Activated CD8-positive, alpha-beta T cell treated with anti-CD3 and anti-CD28 coated beads for 36 hours (primary cell): ENCODE results near the gene LRRC45. TPM values are rescaled to one million over a fixed set of nuclear protein-coding genes. Genes with fewer than 3 reads are reported as not detected.

Experiments used
- ATAC-seq: fragments of 200-7000 bp; cut with Tn5 transposase; one replicate; pipeline ENCODE4 v1.10.0; 2021; ENCODE audit warnings: mild to moderate bottlenecking, moderate library complexity
- CTCF ChIA-PET: fragments of 350-600 bp; sonication (Branson Sonifier 250); formaldehyde crosslinking; loops from one replicate; lab custom pipeline; 2021; ENCODE audit warnings: antibody characterized with exemption; lab: Charles Lee
- POLR2A ChIA-PET: fragments of 350-600 bp; sonication (Branson Sonifier 250); formaldehyde crosslinking; loops from one replicate; lab custom pipeline; 2021; ENCODE audit warnings: antibody characterized with exemption; lab: Charles Lee
- DNase-seq: peaks from one replicate; pipeline ENCODE4 v3.0.0-alpha.2; 2020
- H3K27ac Mint-ChIP-seq: one replicate; pipeline ENCODE4 v1.8.0; 2021; ENCODE audit warnings: mild to moderate bottlenecking, mixed read lengths
- H3K27me3 Mint-ChIP-seq: one replicate; pipeline ENCODE4 v1.8.0; 2021; ENCODE audit warnings: mixed read lengths
- H3K36me3 Mint-ChIP-seq: one replicate; pipeline ENCODE4 v1.8.0; 2021; ENCODE audit warnings: low read depth, mixed read lengths
- H3K4me1 Mint-ChIP-seq: one replicate; pipeline ENCODE4 v1.8.0; 2021; ENCODE audit warnings: low read depth, mixed read lengths
- H3K4me3 Mint-ChIP-seq: one replicate; pipeline ENCODE4 v1.8.0; 2021; ENCODE audit warnings: mild to moderate bottlenecking, moderate library complexity, mixed read lengths
- H3K9me3 Mint-ChIP-seq: one replicate; pipeline ENCODE4 v1.8.0; 2021; ENCODE audit warnings: mixed read lengths
- intact Hi-C: fragments of 100-400 bp; cut with micrococcal nuclease; formaldehyde crosslinking; loops from one replicate; pipeline ENCODE4 v1.10.0; 2022
- total RNA-seq, 2 experiments: library from RNA; stranded (reverse); gene quantifications; one replicate each; pipeline ENCODE4 v1.2.3, GENCODE V29; 2021
- TF ChIP-seq, protein P1 (sequence below): fragments of 200-600 bp; IDR thresholded peaks from one replicate; pipeline ENCODE4 v1.8.0; 2022; ENCODE audit warnings: antibody characterized with exemption, mild to moderate bottlenecking

LRRC45 gene
- total RNA-seq, 2 experiments from 2014 or later: 12.9 TPM

DNA sequence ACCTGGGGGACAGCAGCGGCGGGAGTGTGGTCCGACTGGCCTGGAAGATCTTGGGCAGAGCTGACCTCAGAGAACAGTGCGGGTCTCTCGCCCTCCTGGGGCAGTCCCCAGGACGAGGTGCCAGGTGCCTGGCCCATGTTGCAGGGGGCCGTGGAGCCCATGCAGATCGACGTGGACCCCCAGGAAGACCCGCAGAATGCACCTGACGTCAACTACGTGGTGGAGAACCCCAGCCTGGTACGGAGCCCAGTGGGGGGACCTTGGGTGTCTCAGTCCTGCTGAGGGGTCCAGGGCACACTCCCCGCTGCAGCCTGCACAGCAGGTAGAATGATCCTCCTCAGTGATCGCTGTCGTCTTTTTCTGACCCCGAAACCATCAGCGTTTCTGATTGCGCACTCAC is 30.0 kb downstream of the LRRC45 start:
- CTCF ChIA-PET: no interaction called here
- POLR2A ChIA-PET: interaction anchor here (1.3 to 9.3 kb wide), 4 partner anchors 11 to 39 kb away, joined by 4 to 98 read pairs (median 4); partner anchors contain the start of gene DUS1L
- H3K36me3 Mint-ChIP-seq: peaks cover 2% of the 10 kb centered on the region

DNA sequence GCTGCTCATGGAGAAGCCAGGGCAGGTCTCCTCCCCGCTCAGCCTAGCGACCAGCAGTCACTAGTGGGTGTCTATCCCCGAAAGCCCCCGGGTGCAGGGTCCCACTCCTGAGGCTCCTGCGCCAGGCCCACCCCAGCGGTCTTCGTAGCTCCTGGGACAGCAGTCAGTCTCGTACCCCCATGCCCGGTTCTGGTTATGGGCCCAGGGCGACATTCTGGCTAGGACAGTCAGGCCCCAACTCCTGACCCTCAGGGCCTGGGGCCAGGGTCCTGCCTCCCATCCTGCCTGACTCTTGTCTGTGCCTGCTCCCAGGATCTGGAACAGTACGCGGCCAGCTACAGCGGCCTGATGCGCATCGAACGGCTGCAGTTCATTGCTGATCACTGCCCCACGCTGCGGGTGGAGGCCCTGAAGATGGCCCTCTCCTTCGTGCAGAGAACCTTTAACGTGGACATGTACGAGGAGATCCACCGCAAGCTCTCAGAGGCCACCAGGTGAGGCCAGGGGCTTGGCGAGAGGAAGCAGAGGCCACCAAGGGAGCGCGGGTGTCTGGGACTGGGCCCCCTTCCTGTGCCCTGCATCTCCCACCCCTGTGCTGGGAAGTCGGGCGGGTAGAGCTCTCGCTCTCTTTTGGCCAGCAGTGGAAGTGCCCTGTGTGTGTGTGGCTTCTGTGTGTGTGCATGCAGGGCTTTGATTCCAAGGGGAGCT is 30.6 kb downstream of the LRRC45 start:
- H3K4me1 Mint-ChIP-seq: peaks cover 19% of the 10 kb centered on the region
- peak overlapping the region; percentile 82 for H3K4me3 Mint-ChIP-seq
- ChIA-PET CTCF (no interaction called here), POLR2A (interaction anchor here (0.7 to 9.3 kb wide), 4 partner anchors 10 to 38 kb away, joined by 4 to 98 read pairs (median 4); partner anchors contain the start of gene DUS1L)
- TF ChIP-seq, protein P1, sequence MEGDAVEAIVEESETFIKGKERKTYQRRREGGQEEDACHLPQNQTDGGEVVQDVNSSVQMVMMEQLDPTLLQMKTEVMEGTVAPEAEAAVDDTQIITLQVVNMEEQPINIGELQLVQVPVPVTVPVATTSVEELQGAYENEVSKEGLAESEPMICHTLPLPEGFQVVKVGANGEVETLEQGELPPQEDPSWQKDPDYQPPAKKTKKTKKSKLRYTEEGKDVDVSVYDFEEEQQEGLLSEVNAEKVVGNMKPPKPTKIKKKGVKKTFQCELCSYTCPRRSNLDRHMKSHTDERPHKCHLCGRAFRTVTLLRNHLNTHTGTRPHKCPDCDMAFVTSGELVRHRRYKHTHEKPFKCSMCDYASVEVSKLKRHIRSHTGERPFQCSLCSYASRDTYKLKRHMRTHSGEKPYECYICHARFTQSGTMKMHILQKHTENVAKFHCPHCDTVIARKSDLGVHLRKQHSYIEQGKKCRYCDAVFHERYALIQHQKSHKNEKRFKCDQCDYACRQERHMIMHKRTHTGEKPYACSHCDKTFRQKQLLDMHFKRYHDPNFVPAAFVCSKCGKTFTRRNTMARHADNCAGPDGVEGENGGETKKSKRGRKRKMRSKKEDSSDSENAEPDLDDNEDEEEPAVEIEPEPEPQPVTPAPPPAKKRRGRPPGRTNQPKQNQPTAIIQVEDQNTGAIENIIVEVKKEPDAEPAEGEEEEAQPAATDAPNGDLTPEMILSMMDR: no peak
- no peaks in the 10 kb centered on the region for H3K27me3 Mint-ChIP-seq
- DNase-seq (no peak), ATAC-seq (no peak)
- H3K27ac Mint-ChIP-seq: peak overlapping the region; percentile 25
- intact Hi-C loops: no loop called here
- no peaks in the 10 kb centered on the region for H3K9me3 Mint-ChIP-seq
- peaks cover 2% of the 10 kb centered on the region for H3K36me3 Mint-ChIP-seq

More for the DNA sequence above, 30.0 kb downstream of the LRRC45 start:
- DNase-seq (no peak), ATAC-seq (no peak)
- no peaks in the 10 kb centered on the region for H3K9me3 Mint-ChIP-seq
- H3K4me1 Mint-ChIP-seq: peaks cover 19% of the 10 kb centered on the region
- H3K27me3 Mint-ChIP-seq: no peaks in the 10 kb centered on the region
- TF ChIP-seq, protein P1: no peak
- intact Hi-C loops: no loop called here
- H3K27ac Mint-ChIP-seq: peak overlapping the region; percentile 25
- peak overlapping the region; percentile 82 for H3K4me3 Mint-ChIP-seq

DNA sequence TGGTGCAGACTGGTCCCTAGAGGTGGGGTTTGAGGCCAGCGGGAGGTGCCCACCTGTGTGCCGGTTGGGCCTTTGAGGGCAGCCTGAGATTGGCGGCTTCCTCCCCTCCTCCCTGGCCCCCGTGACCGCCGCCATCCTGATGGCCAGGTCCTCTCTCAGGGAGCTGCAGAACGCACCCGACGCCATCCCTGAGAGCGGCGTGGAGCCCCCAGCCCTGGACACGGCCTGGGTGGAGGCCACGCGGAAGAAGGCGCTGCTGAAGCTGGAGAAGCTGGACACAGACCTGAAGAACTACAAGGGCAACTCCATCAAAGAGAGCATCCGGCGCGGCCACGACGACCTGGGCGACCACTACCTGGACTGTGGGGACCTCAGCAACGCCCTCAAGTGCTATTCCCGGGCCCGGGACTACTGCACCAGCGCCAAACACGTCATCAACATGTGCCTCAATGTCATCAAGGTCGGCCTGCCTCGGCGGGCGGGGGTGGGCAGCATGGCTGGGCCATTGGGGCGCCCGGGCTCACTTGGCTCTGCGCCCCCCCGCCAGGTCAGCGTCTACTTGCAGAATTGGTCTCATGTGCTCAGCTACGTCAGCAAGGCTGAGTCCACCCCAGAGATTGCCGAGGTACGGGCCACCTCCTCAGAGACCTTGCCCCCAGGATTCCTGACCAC is 31.4 kb downstream of the LRRC45 start:
- intact Hi-C loops: no loop called here
- H3K27me3 Mint-ChIP-seq: no peaks in the 10 kb centered on the region
- H3K9me3 Mint-ChIP-seq: no peaks in the 10 kb centered on the region
- CTCF ChIA-PET: no interaction called here
- ATAC-seq (no peak), DNase-seq (no peak)
- peaks cover 2% of the 10 kb centered on the region for H3K36me3 Mint-ChIP-seq
- POLR2A ChIA-PET: interaction anchor here (1.1 to 9.3 kb wide), 4 partner anchors 9 to 73 kb away, joined by 3 to 98 read pairs (median 4); partner anchors contain the start of gene DUS1L
- H3K4me1 Mint-ChIP-seq: peaks cover 19% of the 10 kb centered on the region
- peak overlapping the region; percentile 16 for H3K27ac Mint-ChIP-seq
- H3K4me3 Mint-ChIP-seq: no peak overlapping the region
- TF ChIP-seq, protein P1: no peak

DNA sequence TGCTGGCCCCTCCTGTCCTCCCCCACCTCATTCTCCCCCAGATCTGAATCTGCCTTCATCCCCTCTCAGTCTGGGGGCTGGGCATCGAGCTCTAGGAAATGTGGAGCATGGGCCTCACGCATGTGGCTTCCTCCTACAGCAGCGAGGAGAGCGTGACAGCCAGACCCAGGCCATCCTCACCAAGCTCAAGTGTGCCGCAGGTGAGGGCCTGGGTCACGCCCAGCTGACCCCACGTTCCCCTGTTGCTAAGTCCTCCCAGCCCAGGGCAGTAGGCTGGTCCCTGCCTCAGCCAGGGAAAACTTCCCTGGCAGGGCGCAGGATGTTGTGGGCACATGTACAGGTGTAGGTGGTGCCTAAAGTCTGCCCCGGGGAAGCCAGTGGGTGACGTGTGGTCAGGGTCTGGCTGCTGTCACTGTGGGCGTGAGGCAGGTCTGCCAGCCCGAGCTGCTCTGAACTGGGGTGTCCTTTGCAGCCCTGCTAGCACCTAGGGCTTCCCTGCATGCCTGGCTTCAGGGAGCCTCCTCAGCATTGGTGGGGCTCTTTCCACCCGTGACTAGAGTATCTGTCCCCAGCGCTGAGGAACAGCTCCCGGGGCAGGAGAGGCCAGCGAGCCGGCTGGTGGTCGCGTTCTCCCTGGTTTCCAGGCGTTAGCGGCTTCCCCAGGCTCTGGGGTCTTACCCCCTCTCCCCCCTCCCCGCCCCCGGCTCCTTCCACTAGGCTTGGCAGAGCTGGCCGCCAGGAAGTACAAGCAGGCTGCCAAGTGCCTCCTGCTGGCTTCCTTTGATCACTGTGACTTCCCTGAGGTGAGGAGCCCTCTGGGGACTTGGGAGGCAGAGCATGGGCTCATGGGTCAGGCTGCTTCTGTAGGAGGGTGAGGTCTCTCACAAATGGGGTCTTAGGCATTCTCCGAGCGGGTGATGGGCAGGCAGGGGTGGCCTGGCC is 32.2 kb downstream of the LRRC45 start:
- ChIA-PET POLR2A (interaction anchor here (0.9 to 9.3 kb wide), 5 partner anchors 9 to 72 kb away, joined by 3 to 98 read pairs (median 4); partner anchors contain the start of gene DUS1L), CTCF (interaction anchor here (1.3 kb wide), 1 partner anchor 26 kb away, joined by 4 read pairs; no protein-coding TSS in a partner anchor)
- TF ChIP-seq, protein P1: no peak
- ATAC-seq: no peak
- Mint-ChIP-seq H3K4me3 (no peak overlapping the region), H3K9me3 (no peaks in the 10 kb centered on the region), H3K27ac (peak overlapping the region; percentile 16), H3K36me3 (peaks cover 3% of the 10 kb centered on the region), H3K4me1 (peaks cover 16% of the 10 kb centered on the region), H3K27me3 (no peaks in the 10 kb centered on the region)
- DNase-seq: no peak
- intact Hi-C loops: no loop called here
